ENCODE results near the gene CBR3. TPM values are rescaled to one million over a fixed set of nuclear protein-coding genes. Genes with fewer than 3 reads are reported as not detected.

The CBR3 gene
- total RNA-seq, 4 donors from 2014 or later: 3.4 to 5.1 TPM; not detected in 2

DNA sequence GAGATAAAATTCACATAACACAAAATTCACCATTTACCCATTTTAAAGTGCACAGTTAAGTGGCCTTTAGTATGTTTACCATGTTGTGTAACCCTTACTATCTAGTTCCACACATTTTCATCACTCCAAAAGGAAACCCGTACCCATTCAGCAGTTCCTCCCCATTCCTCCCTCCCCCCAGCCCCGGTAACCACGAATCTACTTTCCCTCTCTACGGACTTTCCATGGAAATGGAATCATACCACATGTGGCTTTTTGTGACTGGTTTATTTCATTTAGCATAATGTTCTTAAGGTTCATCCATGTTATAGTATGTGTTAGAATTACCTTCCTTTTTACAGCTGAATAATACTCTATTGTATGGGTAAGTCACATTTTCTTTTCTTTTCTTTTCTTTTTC, 32.7 kb downstream of the CBR3 start:
- TF ChIP-seq, protein P1, sequence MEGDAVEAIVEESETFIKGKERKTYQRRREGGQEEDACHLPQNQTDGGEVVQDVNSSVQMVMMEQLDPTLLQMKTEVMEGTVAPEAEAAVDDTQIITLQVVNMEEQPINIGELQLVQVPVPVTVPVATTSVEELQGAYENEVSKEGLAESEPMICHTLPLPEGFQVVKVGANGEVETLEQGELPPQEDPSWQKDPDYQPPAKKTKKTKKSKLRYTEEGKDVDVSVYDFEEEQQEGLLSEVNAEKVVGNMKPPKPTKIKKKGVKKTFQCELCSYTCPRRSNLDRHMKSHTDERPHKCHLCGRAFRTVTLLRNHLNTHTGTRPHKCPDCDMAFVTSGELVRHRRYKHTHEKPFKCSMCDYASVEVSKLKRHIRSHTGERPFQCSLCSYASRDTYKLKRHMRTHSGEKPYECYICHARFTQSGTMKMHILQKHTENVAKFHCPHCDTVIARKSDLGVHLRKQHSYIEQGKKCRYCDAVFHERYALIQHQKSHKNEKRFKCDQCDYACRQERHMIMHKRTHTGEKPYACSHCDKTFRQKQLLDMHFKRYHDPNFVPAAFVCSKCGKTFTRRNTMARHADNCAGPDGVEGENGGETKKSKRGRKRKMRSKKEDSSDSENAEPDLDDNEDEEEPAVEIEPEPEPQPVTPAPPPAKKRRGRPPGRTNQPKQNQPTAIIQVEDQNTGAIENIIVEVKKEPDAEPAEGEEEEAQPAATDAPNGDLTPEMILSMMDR (IDR thresholded peaks at IDR 0.05): no peak
- TF ChIP-seq EP300 (IDR thresholded peaks at IDR 0.05; ENCODE audit: low read depth) (no peak), POLR2AphosphoS5 (IDR thresholded peaks at IDR 0.05) (no peak), POLR2A (IDR thresholded peaks at IDR 0.05) (no peak)
- in situ Hi-C loops (cut with MboI; ENCODE audit: low pct_ligation_motif_present in 1 of 4, low pct_unique_long_range_greater_than_20kb in 1 of 4, low sequenced_read_pairs in 3 of 4): no loop called here
- no peak for DNase-seq
- peaks cover 6 to 41% (median 28%) of the 10 kb centered on the region in 4 donors for H3K4me1 ChIP-seq
- no peaks in the 10 kb centered on the region for H3K9me3 ChIP-seq
- WGBS, 2 donors (ENCODE audit: low coverage in 1 of 2): 89% methylated on average over 4 of the region's 4 CpGs; no CpG with 5 or more reads in 1 of the 2 donors
- intact Hi-C loops (cut with DNase I; ENCODE audit: low total_unique reads): no loop called here
- H3K27me3 ChIP-seq: no peaks in the 10 kb centered on the region
- H3K36me3 ChIP-seq: peaks cover 0 to 14% (median 5%) of the 10 kb centered on the region in 4 donors
- peak overlapping the region in 3 of 4 donors; percentile 1 to 49 (median 24) for H3K27ac ChIP-seq
- no peak overlapping the region for H3K4me3 ChIP-seq

DNA sequence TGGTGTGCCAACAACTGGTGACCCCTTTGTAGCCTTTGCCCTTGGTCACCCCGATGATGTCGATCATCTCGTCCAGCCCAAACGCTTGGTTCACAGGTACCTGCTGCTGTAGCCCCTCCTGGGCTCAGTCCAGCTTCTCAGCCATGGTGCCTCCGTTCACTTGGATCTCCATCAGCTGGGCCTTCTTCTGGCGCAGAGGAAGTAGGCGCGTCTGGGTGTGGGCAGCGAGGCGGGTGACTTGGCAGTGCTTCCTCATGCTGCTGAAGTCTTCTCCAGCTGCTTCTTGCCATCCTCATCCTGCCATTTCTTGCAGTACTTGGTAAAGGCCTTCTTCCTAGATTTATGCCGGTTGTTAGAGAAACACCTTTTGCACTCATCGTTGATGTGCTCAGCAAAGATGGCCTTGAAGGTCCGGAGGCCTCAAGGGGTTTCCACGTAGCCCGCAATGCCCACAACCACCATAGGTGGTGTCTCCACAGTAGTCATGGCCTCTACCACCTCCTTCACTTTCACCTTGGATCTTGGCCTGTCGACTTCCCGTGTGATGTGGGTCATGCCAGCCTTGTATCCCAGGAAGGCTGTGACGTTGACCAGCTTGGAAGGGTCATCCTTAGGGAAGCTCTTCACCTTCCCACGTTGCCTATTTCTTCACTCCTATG, 34.7 kb downstream of the CBR3 start:
- no peaks in the 10 kb centered on the region for H3K9me3 ChIP-seq
- H3K4me3 ChIP-seq: no peak overlapping the region
- WGBS, 2 donors (ENCODE audit: low coverage in 1 of 2): 88% methylated on average over 19 of the region's 19 CpGs; no CpG with 5 or more reads in 1 of the 2 donors
- H3K27me3 ChIP-seq: no peaks in the 10 kb centered on the region
- peaks cover 0 to 20% (median 10%) of the 10 kb centered on the region in 4 donors for H3K4me1 ChIP-seq
- intact Hi-C loops (cut with DNase I; ENCODE audit: low total_unique reads): no loop called here
- peaks cover 0 to 14% (median 5%) of the 10 kb centered on the region in 4 donors for H3K36me3 ChIP-seq
- in situ Hi-C loops (cut with MboI; ENCODE audit: low pct_ligation_motif_present in 1 of 4, low pct_unique_long_range_greater_than_20kb in 1 of 4, low sequenced_read_pairs in 3 of 4): no loop called here
- no peak for DNase-seq
- TF ChIP-seq POLR2AphosphoS5 (IDR thresholded peaks at IDR 0.05): no peak
- TF ChIP-seq, protein P1 (IDR thresholded peaks at IDR 0.05): no peak
- TF ChIP-seq POLR2A (IDR thresholded peaks at IDR 0.05): no peak
- no peak for TF ChIP-seq EP300 (IDR thresholded peaks at IDR 0.05; ENCODE audit: low read depth)
- H3K27ac ChIP-seq: no peak overlapping the region

DNA sequence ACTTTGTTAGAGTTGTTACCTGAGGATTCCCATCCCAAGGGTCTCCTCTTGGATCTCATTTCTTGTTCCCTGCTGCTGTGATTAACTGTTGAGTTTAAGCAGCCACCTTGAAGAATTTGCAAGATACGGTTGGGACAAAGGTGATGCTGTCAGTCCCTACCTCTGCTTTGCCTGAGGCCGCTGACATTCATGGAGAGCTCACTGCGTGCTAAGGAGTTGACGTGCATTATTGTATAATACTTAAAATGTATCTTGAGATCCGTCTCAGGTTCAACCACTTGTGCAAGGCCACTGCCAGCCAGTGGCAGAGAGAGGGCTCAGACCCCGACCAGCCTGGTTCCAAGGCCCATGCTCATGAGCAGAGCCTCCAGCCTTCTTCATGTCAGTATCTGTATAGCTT, 35.9 kb downstream of the CBR3 start:
- WGBS, 2 donors (ENCODE audit: low coverage in 1 of 2): 89 to 97% methylated on average over 6 of the region's 6 CpGs
- H3K4me1 ChIP-seq: peaks cover 0 to 12% (median 8%) of the 10 kb centered on the region in 4 donors
- no peak for DNase-seq
- in situ Hi-C loops (cut with MboI; ENCODE audit: low pct_ligation_motif_present in 1 of 4, low pct_unique_long_range_greater_than_20kb in 1 of 4, low sequenced_read_pairs in 3 of 4) (no loop called here), intact Hi-C loops (cut with DNase I; ENCODE audit: low total_unique reads) (no loop called here)
- no peak overlapping the region for H3K4me3 ChIP-seq
- peaks cover 0 to 14% (median 5%) of the 10 kb centered on the region in 4 donors for H3K36me3 ChIP-seq
- H3K9me3 ChIP-seq: no peaks in the 10 kb centered on the region
- TF ChIP-seq POLR2AphosphoS5 (IDR thresholded peaks at IDR 0.05) (no peak), EP300 (IDR thresholded peaks at IDR 0.05; ENCODE audit: low read depth) (no peak), POLR2A (IDR thresholded peaks at IDR 0.05) (no peak)
- TF ChIP-seq, protein P1 (IDR thresholded peaks at IDR 0.05): no peak
- H3K27me3 ChIP-seq: no peaks in the 10 kb centered on the region
- H3K27ac ChIP-seq: no peak overlapping the region

DNA sequence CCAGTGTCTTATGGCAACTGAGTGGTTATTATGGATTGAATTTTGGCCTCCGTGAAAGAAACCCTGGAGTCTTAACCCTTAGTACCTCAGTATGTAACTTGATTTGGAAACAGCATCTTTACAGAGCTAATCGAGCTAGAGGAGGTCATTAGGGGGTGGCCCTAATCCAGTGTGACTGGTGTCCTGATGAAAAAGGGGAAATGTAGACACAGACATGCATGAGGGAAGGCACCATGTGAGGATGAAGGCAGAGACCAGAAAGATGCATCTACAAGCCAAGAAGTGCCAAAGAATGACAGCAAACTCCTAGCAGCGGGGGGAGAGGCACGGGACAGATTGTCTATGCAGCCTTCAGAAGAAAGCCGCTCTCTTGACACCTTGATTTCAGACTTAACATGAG, 36.5 kb downstream of the CBR3 start:
- no peak overlapping the region for H3K27ac ChIP-seq
- no peaks in the 10 kb centered on the region for H3K27me3 ChIP-seq
- intact Hi-C loops (cut with DNase I; ENCODE audit: low total_unique reads): no loop called here
- H3K36me3 ChIP-seq: peaks cover 0 to 14% (median 5%) of the 10 kb centered on the region in 4 donors
- in situ Hi-C loops (cut with MboI; ENCODE audit: low pct_ligation_motif_present in 1 of 4, low pct_unique_long_range_greater_than_20kb in 1 of 4, low sequenced_read_pairs in 3 of 4): no loop called here
- H3K4me3 ChIP-seq: no peak overlapping the region
- no peak for DNase-seq
- TF ChIP-seq POLR2AphosphoS5 (IDR thresholded peaks at IDR 0.05): no peak
- no peak for TF ChIP-seq POLR2A (IDR thresholded peaks at IDR 0.05)
- TF ChIP-seq EP300 (IDR thresholded peaks at IDR 0.05; ENCODE audit: low read depth): no peak
- TF ChIP-seq, protein P1 (IDR thresholded peaks at IDR 0.05): no peak
- WGBS, 2 donors (ENCODE audit: low coverage in 1 of 2): 56 to 87% methylated on average over 2 to 5 of the region's 5 CpGs
- H3K9me3 ChIP-seq: no peaks in the 10 kb centered on the region
- peaks cover 0 to 11% (median 8%) of the 10 kb centered on the region in 4 donors for H3K4me1 ChIP-seq

Data from transverse colon (tissue), 4 donors.